Hepatocyte (in vitro differentiated cells): ENCODE data around the gene PIP5K1C.

Source experiments
- EZH2 ChIP-seq: fragments of 200-600 bp; sonication (generic); IDR thresholded peaks from 2 replicates; pipeline ENCODE4 v1.6.1; 2016; ENCODE audit warnings: antibody characterized with exemption, mild to moderate bottlenecking, borderline replicate concordance
- EZH2phosphoT487 ChIP-seq: fragments of 200-600 bp; sonication (generic); IDR thresholded peaks from one replicate; pipeline ENCODE4 v1.6.1; 2018; ENCODE audit warnings: antibody characterized with exemption, mild to moderate bottlenecking, low read depth, moderate library complexity; ENCODE audit not compliant: unreplicated experiment, severe bottlenecking
- TF ChIP-seq, protein P1 (sequence below): fragments of 200-600 bp; sonication (generic); IDR thresholded peaks from 2 replicates; pipeline ENCODE4 v1.5.1; 2016; ENCODE audit warnings: antibody characterized with exemption, mild to moderate bottlenecking; ENCODE audit not compliant: poor library complexity

DNA sequence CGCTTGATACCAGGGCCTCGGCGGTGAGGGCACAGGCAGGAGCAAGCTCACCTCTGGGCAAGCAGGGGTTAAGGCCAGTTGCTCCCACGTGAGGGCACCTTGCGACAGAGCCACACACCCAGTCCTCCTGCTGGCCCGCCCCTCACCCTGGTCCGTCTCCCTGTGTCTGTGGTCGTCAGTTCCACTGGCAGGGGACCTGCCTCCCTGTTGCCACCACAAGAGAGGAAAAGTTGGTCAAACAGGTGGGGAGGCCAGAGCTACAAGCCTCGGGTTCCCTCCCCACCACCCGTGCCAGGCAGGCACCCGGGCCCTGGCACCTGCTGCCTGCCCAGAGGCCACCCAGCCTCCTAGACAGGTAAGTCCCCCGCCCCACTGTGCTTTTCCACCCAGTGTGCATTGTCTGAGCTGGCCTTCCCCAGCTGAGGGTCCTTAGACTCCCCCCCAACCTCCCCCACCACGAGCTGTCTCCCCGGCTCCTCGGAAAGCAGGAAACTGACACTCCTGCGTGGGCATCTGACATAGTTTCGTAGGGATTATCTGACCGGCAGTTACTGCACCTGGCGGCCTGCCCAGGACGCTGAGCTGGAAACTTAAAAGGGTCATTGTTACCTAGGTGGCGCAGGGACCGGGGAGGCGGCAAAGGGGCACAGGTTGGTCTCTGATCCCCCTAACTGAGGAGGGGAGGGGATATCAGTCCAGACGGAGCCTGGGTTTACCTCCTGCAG, 8.1 kb upstream of the PIP5K1C start, which contains the start of gene TJP3:
- TF ChIP-seq EZH2phosphoT487 (no peak), EZH2 (no peak)
- TF ChIP-seq, protein P1, sequence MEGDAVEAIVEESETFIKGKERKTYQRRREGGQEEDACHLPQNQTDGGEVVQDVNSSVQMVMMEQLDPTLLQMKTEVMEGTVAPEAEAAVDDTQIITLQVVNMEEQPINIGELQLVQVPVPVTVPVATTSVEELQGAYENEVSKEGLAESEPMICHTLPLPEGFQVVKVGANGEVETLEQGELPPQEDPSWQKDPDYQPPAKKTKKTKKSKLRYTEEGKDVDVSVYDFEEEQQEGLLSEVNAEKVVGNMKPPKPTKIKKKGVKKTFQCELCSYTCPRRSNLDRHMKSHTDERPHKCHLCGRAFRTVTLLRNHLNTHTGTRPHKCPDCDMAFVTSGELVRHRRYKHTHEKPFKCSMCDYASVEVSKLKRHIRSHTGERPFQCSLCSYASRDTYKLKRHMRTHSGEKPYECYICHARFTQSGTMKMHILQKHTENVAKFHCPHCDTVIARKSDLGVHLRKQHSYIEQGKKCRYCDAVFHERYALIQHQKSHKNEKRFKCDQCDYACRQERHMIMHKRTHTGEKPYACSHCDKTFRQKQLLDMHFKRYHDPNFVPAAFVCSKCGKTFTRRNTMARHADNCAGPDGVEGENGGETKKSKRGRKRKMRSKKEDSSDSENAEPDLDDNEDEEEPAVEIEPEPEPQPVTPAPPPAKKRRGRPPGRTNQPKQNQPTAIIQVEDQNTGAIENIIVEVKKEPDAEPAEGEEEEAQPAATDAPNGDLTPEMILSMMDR: no peak
